ENCODE measurements around the gene GLI2. TPM values are rescaled to one million over a fixed set of nuclear protein-coding genes. Genes with fewer than 3 reads are reported as not detected.

GLI2 gene
- polyA plus RNA-seq, 3 donors: 0.09 to 1.3 (median 0.42) TPM

GRCh38 chr2:120746144-120746543 is 10.5 kb downstream of the GLI2 start:
- no peak overlapping the region for H3K27ac ChIP-seq (ENCODE audit: low read depth, low read length)
- 84 to 96% (median 89%) methylated on average over 4 of the region's 4 CpGs for WGBS, 3 donors

GRCh38 chr2:120747281-120747680 is 11.6 kb downstream of the GLI2 start:
- WGBS, 3 donors: 96 to 100% (median 100%) methylated on average over 2 of the region's 2 CpGs

DNA sequence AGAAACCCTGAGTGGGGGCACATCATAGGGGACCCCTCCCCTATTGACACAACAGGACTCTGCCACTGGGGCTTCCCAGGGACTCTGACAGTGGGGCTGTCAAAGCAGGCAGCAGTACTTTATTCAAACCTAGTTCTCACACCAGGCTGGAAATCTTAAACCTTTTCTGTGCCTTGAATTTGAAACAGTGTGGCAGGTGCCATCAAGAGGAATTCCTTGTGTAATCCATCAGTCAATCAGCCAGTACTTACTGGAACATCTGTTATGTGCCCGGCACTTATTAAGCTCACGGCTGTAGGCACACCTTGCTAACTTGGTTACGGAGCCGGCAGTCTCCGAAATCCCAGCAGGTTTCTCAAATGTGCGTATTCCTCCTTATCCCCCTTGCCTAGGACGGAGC is 12.0 kb downstream of the GLI2 start:
- no peak overlapping the region for H3K27ac ChIP-seq (ENCODE audit: low read depth, low read length)
- WGBS, 3 donors: 94 to 97% (median 95%) methylated on average over 7 of the region's 7 CpGs

More at GRCh38 chr2:120747281-120747680, 11.6 kb downstream of the GLI2 start:
- no peak overlapping the region for H3K27ac ChIP-seq (ENCODE audit: low read depth, low read length)

DNA sequence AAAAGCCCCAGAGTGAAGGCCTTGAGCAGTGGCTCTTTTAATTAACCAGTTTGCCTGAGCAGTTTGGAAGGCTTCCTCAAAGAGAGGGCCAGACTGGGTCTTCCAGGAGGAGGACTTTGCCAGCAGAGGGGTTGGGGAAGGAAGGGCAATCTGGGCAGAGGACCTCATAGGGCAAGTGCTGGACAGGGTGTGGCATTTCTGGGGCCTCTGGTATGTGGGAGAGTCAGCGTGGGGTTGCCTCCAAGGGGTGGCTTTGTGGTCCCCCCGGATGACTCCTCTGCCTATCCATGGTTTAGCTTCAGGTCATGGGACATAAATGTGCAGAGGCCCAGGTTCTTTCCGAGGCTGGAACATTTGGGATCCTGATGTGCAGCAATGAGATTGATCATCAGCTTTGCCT is 12.6 kb downstream of the GLI2 start:
- no peak overlapping the region for H3K27ac ChIP-seq (ENCODE audit: low read depth, low read length)
- WGBS, 3 donors: 86 to 88% (median 87%) methylated on average over 3 of the region's 3 CpGs

GRCh38 chr2:120748741-120749140 is 13.1 kb downstream of the GLI2 start:
- no peak overlapping the region for H3K27ac ChIP-seq (ENCODE audit: low read depth, low read length)

DNA sequence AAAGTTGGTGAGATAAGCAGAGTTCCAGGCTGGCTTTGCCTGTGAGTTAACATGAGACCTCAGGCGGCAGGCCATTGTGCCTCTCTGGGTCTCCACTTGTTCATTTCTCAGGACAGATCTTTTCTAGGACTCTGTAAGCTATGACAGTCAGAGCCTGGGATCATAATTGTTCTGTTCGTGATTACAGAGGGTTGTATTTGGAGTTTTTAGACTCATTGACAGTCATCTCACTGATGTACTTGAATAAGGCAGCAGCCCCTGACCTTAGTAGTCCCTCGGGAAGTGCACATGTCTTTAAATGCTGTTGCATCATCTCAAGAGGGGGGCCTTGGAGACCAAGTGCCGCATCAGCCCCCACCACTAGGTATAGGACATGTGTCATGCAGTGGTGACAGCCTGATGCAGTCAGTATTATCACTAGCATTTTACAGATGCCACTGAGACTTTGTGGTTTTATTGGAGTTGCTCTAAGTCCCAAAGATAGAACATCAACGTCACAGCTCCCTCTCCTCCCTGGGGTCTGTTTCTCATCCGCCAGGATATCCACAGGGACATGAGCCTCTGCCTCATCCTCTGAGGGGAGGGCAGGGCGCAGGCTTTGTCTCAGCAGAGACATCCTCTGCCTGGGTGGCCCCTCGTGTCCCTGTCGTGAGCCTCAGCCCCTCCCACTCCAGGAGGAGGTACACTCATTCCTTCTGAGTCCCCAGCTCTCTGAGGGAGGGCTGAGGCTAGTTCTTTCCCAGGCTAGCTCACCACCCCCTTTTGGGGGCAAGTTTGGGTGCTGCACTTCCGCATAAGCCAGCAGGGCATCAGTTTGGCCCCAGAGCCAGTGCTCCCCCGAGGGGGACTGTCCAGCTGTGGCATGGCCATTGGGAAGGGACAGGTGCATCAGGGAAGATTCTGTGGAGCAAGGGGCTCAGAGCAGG is 14.1 kb downstream of the GLI2 start:
- no peak overlapping the region for H3K27ac ChIP-seq (ENCODE audit: low read depth, low read length)
- WGBS, 3 donors: 67 to 75% (median 67%) methylated on average over 11 of the region's 11 CpGs

DNA sequence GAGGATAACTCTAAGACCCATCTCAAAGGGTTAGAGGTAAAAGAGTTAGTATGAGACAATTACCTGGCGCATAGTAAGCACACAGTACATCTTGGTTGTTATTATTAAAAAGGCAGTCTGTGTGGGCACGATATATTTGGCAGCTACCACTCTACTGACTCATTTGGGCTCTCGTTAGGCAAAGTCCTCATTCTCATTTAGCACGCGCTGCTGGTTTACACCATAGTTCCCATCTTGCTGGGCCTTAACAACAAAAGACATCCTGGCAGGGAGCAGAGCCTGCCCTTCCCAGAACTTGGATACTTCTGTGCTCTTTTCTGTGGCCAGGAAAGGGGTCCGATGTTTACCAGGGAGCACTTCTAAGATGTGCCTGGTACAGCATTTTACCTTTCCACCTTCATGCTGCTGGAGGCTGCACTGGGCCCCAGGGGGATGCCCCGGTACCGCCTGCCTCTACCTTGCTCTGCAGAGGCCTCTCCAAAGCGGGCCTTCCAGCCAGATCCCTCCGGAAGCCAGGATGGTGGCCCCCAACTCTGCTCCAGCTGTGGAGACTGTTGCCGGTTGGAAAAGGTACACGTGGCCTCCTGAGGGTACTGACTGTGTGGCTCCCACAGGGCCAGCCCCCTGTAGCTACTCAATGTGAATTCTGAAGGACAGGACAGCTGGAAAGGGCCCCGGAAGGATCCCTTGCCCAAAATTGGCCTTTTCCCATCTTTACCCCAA is 15.0 kb downstream of the GLI2 start:
- H3K27ac ChIP-seq (ENCODE audit: low read depth, low read length): no peak overlapping the region

GRCh38 chr2:120751553-120751952 is 15.9 kb downstream of the GLI2 start:
- WGBS, 3 donors: 64 to 90% (median 87%) methylated on average over 1 of the region's 1 CpG
- no peak overlapping the region for H3K27ac ChIP-seq (ENCODE audit: low read depth, low read length)

More for the DNA sequence above, 15.0 kb downstream of the GLI2 start:
- WGBS, 3 donors: 88 to 94% (median 88%) methylated on average over 13 of the region's 13 CpGs

GRCh38 chr2:120754067-120754960 is 18.6 kb downstream of the GLI2 start:
- H3K27ac ChIP-seq (ENCODE audit: low read depth, low read length): no peak overlapping the region
- WGBS, 3 donors: 64 to 76% (median 74%) methylated on average over 14 of the region's 14 CpGs

DNA sequence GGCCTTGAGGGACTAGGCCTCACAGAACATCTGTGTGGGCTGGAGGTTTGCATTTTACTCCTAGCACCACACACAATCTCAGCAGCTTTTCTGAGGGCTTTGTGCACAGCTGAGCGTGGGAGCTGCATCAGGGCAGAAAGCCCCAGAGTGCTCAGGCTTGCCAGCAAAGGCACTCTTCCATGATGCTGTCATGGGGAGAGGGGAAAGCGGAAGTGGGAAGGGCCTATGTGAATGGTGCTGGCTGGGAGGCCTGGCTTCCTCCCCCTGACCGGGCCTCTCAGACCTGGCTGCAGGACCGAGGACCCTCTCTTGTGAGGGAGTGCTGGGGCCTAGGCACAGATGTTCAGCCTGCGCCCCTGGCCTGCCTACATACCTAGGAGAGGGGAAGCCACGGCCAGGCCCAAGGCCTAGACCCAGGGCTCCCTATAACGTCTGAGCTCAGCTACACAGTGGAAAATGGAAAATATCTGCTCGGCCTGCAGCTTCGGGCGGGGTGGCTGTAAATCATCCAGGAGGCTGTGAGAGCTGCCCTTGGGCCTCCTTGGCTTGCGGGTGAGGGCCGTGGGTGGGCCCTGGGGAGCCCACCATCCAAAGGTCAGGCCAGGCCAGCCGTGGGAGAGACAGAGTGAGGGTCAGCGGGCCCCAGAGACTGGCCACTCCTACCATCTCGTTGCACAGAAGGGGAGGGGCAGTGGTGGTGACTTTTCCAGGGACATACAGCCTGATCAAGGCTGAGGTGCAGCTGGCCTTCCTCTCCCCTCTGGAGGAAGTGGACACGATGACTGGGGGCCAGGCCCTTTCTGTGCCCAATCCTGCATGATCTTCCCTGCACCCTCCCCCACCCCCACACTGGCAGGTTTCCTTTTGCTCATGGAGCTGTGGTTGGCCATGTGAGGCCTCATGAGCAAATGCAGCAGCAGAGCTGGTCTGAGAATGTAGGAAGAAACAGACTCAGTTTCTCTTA is 22.8 kb downstream of the GLI2 start:
- 47 to 67% (median 51%) methylated on average over 16 of the region's 16 CpGs for WGBS, 3 donors
- H3K27ac ChIP-seq (ENCODE audit: low read depth, low read length): no peak overlapping the region

DNA sequence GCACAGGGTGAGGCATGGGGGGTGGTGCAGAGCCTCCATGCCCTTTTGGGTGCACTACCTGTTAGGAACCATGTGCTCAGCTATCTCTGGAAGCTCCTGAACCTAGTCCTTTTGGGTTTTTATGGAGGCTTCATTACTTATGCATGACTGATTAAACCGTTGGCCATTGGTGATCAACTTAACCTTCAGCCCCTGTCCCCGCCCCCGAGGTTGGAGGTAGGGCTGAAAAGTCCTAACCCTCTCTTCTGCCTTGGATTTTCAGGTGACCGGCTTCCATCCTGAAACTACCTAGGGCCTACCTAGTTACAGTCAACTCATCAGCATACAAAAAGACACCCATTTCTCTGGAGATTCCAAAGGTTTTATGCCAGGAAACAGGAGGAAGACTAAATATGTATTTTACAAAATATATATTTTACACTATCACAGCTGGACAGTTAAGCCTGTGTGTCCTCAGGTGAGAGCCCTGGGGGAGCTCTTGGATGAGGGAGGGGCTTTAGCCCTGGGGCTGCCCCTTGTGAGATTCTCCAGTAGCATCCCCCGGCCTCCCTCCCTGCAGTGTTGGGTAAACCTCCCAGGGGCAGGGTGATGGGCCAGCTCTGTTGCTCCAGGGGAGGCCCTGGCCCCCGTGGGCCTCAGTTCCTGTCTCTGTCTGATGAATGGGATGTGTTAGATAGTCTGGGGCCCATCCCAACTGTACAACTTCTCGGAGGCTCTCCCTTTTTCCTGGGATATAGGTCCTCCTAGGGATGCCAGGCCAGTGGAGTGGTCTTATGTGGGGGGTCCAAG is 24.1 kb downstream of the GLI2 start:
- 78 to 87% (median 82%) methylated on average over 7 of the region's 7 CpGs for WGBS, 3 donors
- H3K27ac ChIP-seq (ENCODE audit: low read depth, low read length): no peak overlapping the region

DNA sequence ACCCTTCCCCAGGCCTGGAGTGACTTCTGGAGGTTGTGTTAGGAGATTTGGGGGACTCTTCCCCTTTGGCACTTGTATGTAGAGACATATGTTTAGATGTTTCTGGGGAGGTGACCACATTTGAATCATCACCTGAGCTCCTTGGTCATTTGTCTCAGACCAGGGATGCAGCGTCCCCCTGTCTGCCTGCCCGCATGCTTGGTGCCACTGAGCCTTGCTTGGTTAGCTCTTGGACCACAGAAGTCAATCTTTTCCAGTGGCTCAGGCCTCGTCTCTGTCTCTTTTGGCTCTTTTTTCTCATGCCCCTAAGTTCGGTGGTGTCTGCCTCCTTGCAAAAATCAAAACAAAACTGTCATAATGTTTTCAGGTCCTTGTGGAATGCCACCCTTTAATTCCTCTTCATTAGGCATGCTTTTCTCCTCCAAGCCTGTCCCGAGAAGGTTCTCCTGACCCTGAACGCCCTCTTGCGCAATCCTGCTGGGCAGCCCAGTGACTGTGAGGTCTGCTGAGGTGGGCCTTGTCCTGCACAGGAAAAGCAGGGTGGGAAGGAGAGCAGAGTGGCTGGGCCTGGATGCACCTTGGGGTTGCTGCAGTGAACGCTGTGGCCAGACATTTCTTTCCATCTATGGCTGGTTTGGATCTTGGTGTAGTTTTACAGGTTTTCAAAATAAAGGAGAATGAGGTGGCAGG is 24.9 kb downstream of the GLI2 start:
- no peak overlapping the region for H3K27ac ChIP-seq (ENCODE audit: low read depth, low read length)
- 83 to 85% (median 85%) methylated on average over 8 of the region's 8 CpGs for WGBS, 3 donors

GRCh38 chr2:120761164-120761861 is 25.6 kb downstream of the GLI2 start:
- no peak overlapping the region for H3K27ac ChIP-seq (ENCODE audit: low read depth, low read length)
- WGBS, 3 donors: 67 to 81% (median 69%) methylated on average over 8 of the region's 8 CpGs

- H3K27ac ChIP-seq (ENCODE audit: low read depth, low read length): no peak overlapping the region
- WGBS, 3 donors: 89 to 93% (median 92%) methylated on average over 5 of the region's 5 CpGs
Observed at GRCh38 chr2:120761911-120762310, 26.2 kb downstream of the GLI2 start.

DNA sequence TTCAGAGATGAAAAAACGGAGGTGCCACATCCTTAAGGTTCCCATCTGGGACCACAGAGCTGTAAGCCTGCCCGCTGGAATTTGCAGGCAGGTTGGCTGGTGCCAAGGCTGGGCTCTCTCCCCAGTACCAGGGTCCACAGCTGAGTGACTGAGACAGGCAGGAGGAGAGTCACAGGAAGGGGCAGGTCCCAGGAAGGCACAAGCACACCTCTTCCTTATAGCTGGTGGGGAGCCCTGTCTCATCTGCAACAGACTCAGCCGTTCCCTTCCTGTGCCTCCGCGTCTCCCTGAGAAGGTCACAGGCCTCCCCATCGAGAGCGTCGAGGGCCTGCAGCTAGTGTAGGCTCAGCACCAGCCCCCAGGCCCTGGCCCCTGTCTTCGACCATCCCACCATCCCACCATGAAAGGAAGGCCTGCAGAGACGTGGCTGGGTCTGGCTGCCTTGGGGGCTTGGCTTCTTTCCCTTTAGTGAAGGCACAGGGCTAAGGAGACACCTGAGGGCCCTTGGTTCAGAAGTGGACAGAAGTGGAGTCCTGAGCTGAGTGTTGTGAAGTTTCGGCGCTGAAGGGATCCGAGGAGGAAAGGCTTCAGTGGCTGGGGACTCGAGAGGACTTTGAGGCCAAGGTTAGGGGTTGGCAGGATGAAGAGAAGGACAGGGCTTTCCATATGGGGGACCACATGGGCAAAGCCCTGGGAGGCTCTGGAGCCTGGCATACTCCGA is 26.8 kb downstream of the GLI2 start:
- H3K27ac ChIP-seq (ENCODE audit: low read depth, low read length): no peak overlapping the region
- WGBS, 3 donors: 89 to 92% (median 90%) methylated on average over 15 of the region's 15 CpGs
